Measurements from ENCODE around the gene RNF181.

The RNF181 gene

GRCh38 chr2:85595301-85596025 is at the start of gene RNF181:
Gene RNF181, plus strand, starts transcription at chr2:85595745. Its CDS starts 19 bp downstream, at chr2:85595764.
- no peaks in the 10 kb centered on the region for H3K9me3 ChIP-seq (ENCODE audit: control insufficient read depth, low read length)
- no peaks in the 10 kb centered on the region for H3K27me3 ChIP-seq (ENCODE audit: control insufficient read depth, insufficient read depth, low read length)
- peak within 1 kb of the TSS; percentile 99 for H3K4me3 ChIP-seq (ENCODE audit: low read length)
- peaks cover 38% of the 10 kb centered on the region for H3K4me1 ChIP-seq (ENCODE audit: control insufficient read depth, insufficient read depth, low read length)
- H3K36me3 ChIP-seq (ENCODE audit: control insufficient read depth, insufficient read depth, low read length), result peaks cover 6% of the 10 kb centered on the region
- peak within 1 kb of the TSS; percentile 99 for H3K9ac ChIP-seq (ENCODE audit: low read length)

GRCh38 chr2:85545780-85546240 is 49.7 kb upstream of the RNF181 start:
- H3K4me3 ChIP-seq (ENCODE audit: low read length), result no peak overlapping the region
- H3K4me1 ChIP-seq (ENCODE audit: control insufficient read depth, insufficient read depth, low read length), result peaks cover 17% of the 10 kb centered on the region
- no peaks in the 10 kb centered on the region for H3K27me3 ChIP-seq (ENCODE audit: control insufficient read depth, insufficient read depth, low read length)
- no peaks in the 10 kb centered on the region for H3K9me3 ChIP-seq (ENCODE audit: control insufficient read depth, low read length)
- no peak overlapping the region for H3K9ac ChIP-seq (ENCODE audit: low read length)
- peaks cover 18% of the 10 kb centered on the region for H3K36me3 ChIP-seq (ENCODE audit: control insufficient read depth, insufficient read depth, low read length)

GRCh38 chr2:85547089-85547858 is 48.3 kb upstream of the RNF181 start:
- peaks cover 19% of the 10 kb centered on the region for H3K4me1 ChIP-seq (ENCODE audit: control insufficient read depth, insufficient read depth, low read length)
- no peaks in the 10 kb centered on the region for H3K9me3 ChIP-seq (ENCODE audit: control insufficient read depth, low read length)
- H3K9ac ChIP-seq (ENCODE audit: low read length), result no peak overlapping the region
- H3K36me3 ChIP-seq (ENCODE audit: control insufficient read depth, insufficient read depth, low read length), result peaks cover 17% of the 10 kb centered on the region
- no peaks in the 10 kb centered on the region for H3K27me3 ChIP-seq (ENCODE audit: control insufficient read depth, insufficient read depth, low read length)
- no peak overlapping the region for H3K4me3 ChIP-seq (ENCODE audit: low read length)

GRCh38 chr2:85547859-85548607 is 47.5 kb upstream of the RNF181 start:
- no peak overlapping the region for H3K4me3 ChIP-seq (ENCODE audit: low read length)
- peaks cover 15% of the 10 kb centered on the region for H3K36me3 ChIP-seq (ENCODE audit: control insufficient read depth, insufficient read depth, low read length)
- no peaks in the 10 kb centered on the region for H3K9me3 ChIP-seq (ENCODE audit: control insufficient read depth, low read length)
- H3K4me1 ChIP-seq (ENCODE audit: control insufficient read depth, insufficient read depth, low read length), result peaks cover 15% of the 10 kb centered on the region
- no peak overlapping the region for H3K9ac ChIP-seq (ENCODE audit: low read length)
- H3K27me3 ChIP-seq (ENCODE audit: control insufficient read depth, insufficient read depth, low read length), result no peaks in the 10 kb centered on the region

GRCh38 chr2:85548608-85548900 is 47.0 kb upstream of the RNF181 start:
- no peak overlapping the region for H3K9ac ChIP-seq (ENCODE audit: low read length)
- no peaks in the 10 kb centered on the region for H3K27me3 ChIP-seq (ENCODE audit: control insufficient read depth, insufficient read depth, low read length)
- H3K36me3 ChIP-seq (ENCODE audit: control insufficient read depth, insufficient read depth, low read length), result peaks cover 15% of the 10 kb centered on the region
- H3K9me3 ChIP-seq (ENCODE audit: control insufficient read depth, low read length), result no peaks in the 10 kb centered on the region
- peaks cover 9% of the 10 kb centered on the region for H3K4me1 ChIP-seq (ENCODE audit: control insufficient read depth, insufficient read depth, low read length)
- H3K4me3 ChIP-seq (ENCODE audit: low read length), result no peak overlapping the region

- peaks cover 17% of the 10 kb centered on the region for H3K36me3 ChIP-seq (ENCODE audit: control insufficient read depth, insufficient read depth, low read length)
- H3K4me1 ChIP-seq (ENCODE audit: control insufficient read depth, insufficient read depth, low read length), result peaks cover 9% of the 10 kb centered on the region
- H3K9ac ChIP-seq (ENCODE audit: low read length), result no peak overlapping the region
- no peaks in the 10 kb centered on the region for H3K9me3 ChIP-seq (ENCODE audit: control insufficient read depth, low read length)
- H3K27me3 ChIP-seq (ENCODE audit: control insufficient read depth, insufficient read depth, low read length), result no peaks in the 10 kb centered on the region
- H3K4me3 ChIP-seq (ENCODE audit: low read length), result no peak overlapping the region
Observed at GRCh38 chr2:85549095-85549494, 46.5 kb upstream of the RNF181 start.

- Histone ChIP-seq H3K27me3 (ENCODE audit: control insufficient read depth, insufficient read depth, low read length) (no peaks in the 10 kb centered on the region), H3K9ac (ENCODE audit: low read length) (no peak overlapping the region), H3K4me3 (ENCODE audit: low read length) (no peak overlapping the region), H3K9me3 (ENCODE audit: control insufficient read depth, low read length) (no peaks in the 10 kb centered on the region), H3K4me1 (ENCODE audit: control insufficient read depth, insufficient read depth, low read length) (peaks cover 9% of the 10 kb centered on the region), H3K36me3 (ENCODE audit: control insufficient read depth, insufficient read depth, low read length) (peaks cover 19% of the 10 kb centered on the region)
Observed at GRCh38 chr2:85549826-85550225, 45.7 kb upstream of the RNF181 start.

GRCh38 chr2:85550486-85550885 is 45.1 kb upstream of the RNF181 start:
- Histone ChIP-seq H3K36me3 (ENCODE audit: control insufficient read depth, insufficient read depth, low read length) (peaks cover 16% of the 10 kb centered on the region), H3K9ac (ENCODE audit: low read length) (no peak overlapping the region), H3K4me1 (ENCODE audit: control insufficient read depth, insufficient read depth, low read length) (peaks cover 9% of the 10 kb centered on the region), H3K27me3 (ENCODE audit: control insufficient read depth, insufficient read depth, low read length) (no peaks in the 10 kb centered on the region), H3K4me3 (ENCODE audit: low read length) (no peak overlapping the region), H3K9me3 (ENCODE audit: control insufficient read depth, low read length) (no peaks in the 10 kb centered on the region)

- Histone ChIP-seq H3K4me3 (ENCODE audit: low read length) (no peak overlapping the region), H3K27me3 (ENCODE audit: control insufficient read depth, insufficient read depth, low read length) (no peaks in the 10 kb centered on the region), H3K4me1 (ENCODE audit: control insufficient read depth, insufficient read depth, low read length) (peaks cover 9% of the 10 kb centered on the region), H3K9ac (ENCODE audit: low read length) (no peak overlapping the region), H3K9me3 (ENCODE audit: control insufficient read depth, low read length) (no peaks in the 10 kb centered on the region), H3K36me3 (ENCODE audit: control insufficient read depth, insufficient read depth, low read length) (peaks cover 17% of the 10 kb centered on the region)
Observed at GRCh38 chr2:85551698-85552678, 43.6 kb upstream of the RNF181 start.

- Histone ChIP-seq H3K27me3 (ENCODE audit: control insufficient read depth, insufficient read depth, low read length) (no peaks in the 10 kb centered on the region), H3K4me3 (ENCODE audit: low read length) (no peak overlapping the region), H3K9ac (ENCODE audit: low read length) (no peak overlapping the region), H3K36me3 (ENCODE audit: control insufficient read depth, insufficient read depth, low read length) (peaks cover 18% of the 10 kb centered on the region), H3K4me1 (ENCODE audit: control insufficient read depth, insufficient read depth, low read length) (peaks cover 9% of the 10 kb centered on the region), H3K9me3 (ENCODE audit: control insufficient read depth, low read length) (no peaks in the 10 kb centered on the region)
Observed at GRCh38 chr2:85553184-85553583, 42.4 kb upstream of the RNF181 start.

GRCh38 chr2:85554980-85555612 is 40.4 kb upstream of the RNF181 start:
- Histone ChIP-seq H3K4me1 (ENCODE audit: control insufficient read depth, insufficient read depth, low read length) (peaks cover 14% of the 10 kb centered on the region), H3K36me3 (ENCODE audit: control insufficient read depth, insufficient read depth, low read length) (peaks cover 18% of the 10 kb centered on the region), H3K9ac (ENCODE audit: low read length) (no peak overlapping the region), H3K27me3 (ENCODE audit: control insufficient read depth, insufficient read depth, low read length) (no peaks in the 10 kb centered on the region), H3K9me3 (ENCODE audit: control insufficient read depth, low read length) (no peaks in the 10 kb centered on the region), H3K4me3 (ENCODE audit: low read length) (no peak overlapping the region)

All from mucosa of stomach (tissue), 1 donor.